HFFc6 (cell line): ENCODE results near the gene ABLIM1. TPM values are rescaled to one million over a fixed set of nuclear protein-coding genes. Genes with fewer than 3 reads are reported as not detected.
A peak's percentile ranks its signal among the peaks of the same experiment; 100 is the strongest.

ENCODE experiments used
- DNase-seq: peaks from one replicate; pipeline ENCODE4 v3.0.0-alpha.2; 2018
- H3K27ac Mint-ChIP-seq: 2 replicates; pipeline ENCODE4 v1.8.0; 2020; ENCODE audit warnings: mild to moderate bottlenecking, mixed read lengths
- H3K27me3 Mint-ChIP-seq: 2 replicates; pipeline ENCODE4 v1.8.0; 2021; ENCODE audit warnings: mild to moderate bottlenecking, moderate library complexity, mixed read lengths; ENCODE audit not compliant: insufficient read depth
- H3K36me3 Mint-ChIP-seq: 2 replicates; pipeline ENCODE4 v1.8.0; 2021; ENCODE audit warnings: low read depth, mixed read lengths
- H3K4me1 Mint-ChIP-seq: 2 replicates; pipeline ENCODE4 v1.8.0; 2020; ENCODE audit warnings: low read depth, mixed read lengths
- H3K4me3 Mint-ChIP-seq: 2 replicates; pipeline ENCODE4 v1.8.0; 2020; ENCODE audit warnings: mild to moderate bottlenecking, moderate library complexity, mixed read lengths
- H3K9me3 Mint-ChIP-seq: 2 replicates; pipeline ENCODE4 v1.8.0; 2020; ENCODE audit warnings: mild to moderate bottlenecking, mixed read lengths
- total RNA-seq, 6 experiments: library from RNA; stranded (reverse); fragmentation: NEBNext Ultra II Directional; extraction: Animal tissue kit (Norgen Biotek cat#: 25700); gene quantifications; 2 replicates in 1 of 6; 3 replicates in 5 of 6; pipeline ENCODE4 v1.2.3, GENCODE V29; 2021
- TF ChIP-seq, protein P1 (sequence below): fragments of 200-600 bp; sonication (generic); IDR thresholded peaks from 2 replicates; pipeline ENCODE4 v1.5.0; 2021; ENCODE audit warnings: antibody characterized with exemption, mild to moderate bottlenecking

ABLIM1 gene
- total RNA-seq, 6 experiments from 2014 or later, result 8.0 to 14.6 (median 8.7) TPM

- peaks cover 6% of the 10 kb centered on the region; the same call in 1 of the 2 replicates for H3K4me1 Mint-ChIP-seq
- H3K9me3 Mint-ChIP-seq, result no peaks in the 10 kb centered on the region
- no peaks in the 10 kb centered on the region; the same call in 1 of the 2 replicates for H3K36me3 Mint-ChIP-seq
- H3K4me3 Mint-ChIP-seq, result no peak overlapping the region
- peaks cover 3% of the 10 kb centered on the region for H3K27me3 Mint-ChIP-seq
- TF ChIP-seq, protein P1, sequence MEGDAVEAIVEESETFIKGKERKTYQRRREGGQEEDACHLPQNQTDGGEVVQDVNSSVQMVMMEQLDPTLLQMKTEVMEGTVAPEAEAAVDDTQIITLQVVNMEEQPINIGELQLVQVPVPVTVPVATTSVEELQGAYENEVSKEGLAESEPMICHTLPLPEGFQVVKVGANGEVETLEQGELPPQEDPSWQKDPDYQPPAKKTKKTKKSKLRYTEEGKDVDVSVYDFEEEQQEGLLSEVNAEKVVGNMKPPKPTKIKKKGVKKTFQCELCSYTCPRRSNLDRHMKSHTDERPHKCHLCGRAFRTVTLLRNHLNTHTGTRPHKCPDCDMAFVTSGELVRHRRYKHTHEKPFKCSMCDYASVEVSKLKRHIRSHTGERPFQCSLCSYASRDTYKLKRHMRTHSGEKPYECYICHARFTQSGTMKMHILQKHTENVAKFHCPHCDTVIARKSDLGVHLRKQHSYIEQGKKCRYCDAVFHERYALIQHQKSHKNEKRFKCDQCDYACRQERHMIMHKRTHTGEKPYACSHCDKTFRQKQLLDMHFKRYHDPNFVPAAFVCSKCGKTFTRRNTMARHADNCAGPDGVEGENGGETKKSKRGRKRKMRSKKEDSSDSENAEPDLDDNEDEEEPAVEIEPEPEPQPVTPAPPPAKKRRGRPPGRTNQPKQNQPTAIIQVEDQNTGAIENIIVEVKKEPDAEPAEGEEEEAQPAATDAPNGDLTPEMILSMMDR, result no peak
- DNase-seq, result no peak
- no peak overlapping the region for H3K27ac Mint-ChIP-seq
These were observed 64.8 kb downstream of the ABLIM1 start for GRCh38 chr10:114593240-114593792.

GRCh38 chr10:114590993-114591392, 67.1 kb downstream of the ABLIM1 start:
- no peaks in the 10 kb centered on the region for H3K4me1 Mint-ChIP-seq
- H3K27me3 Mint-ChIP-seq, result peaks cover under 1% of the 10 kb centered on the region; the same call in 1 of the 2 replicates
- H3K4me3 Mint-ChIP-seq, result no peak overlapping the region
- no peak for DNase-seq
- no peaks in the 10 kb centered on the region; the same call in 1 of the 2 replicates for H3K36me3 Mint-ChIP-seq
- TF ChIP-seq, protein P1, result no peak
- H3K27ac Mint-ChIP-seq, result no peak overlapping the region
- H3K9me3 Mint-ChIP-seq, result no peaks in the 10 kb centered on the region

- Mint-ChIP-seq H3K9me3 (no peaks in the 10 kb centered on the region), H3K27ac (no peak overlapping the region), H3K36me3 (no peaks in the 10 kb centered on the region), H3K27me3 (no peaks in the 10 kb centered on the region; the same call in 1 of the 2 replicates), H3K4me3 (no peak overlapping the region), H3K4me1 (peaks cover 18% of the 10 kb centered on the region)
- DNase-seq, result peak; percentile 41
- TF ChIP-seq, protein P1, result no peak
These were observed 73.7 kb downstream of the ABLIM1 start for GRCh38 chr10:114584419-114584818.

GRCh38 chr10:114581071-114581470, 77.0 kb downstream of the ABLIM1 start:
- peaks cover 1% of the 10 kb centered on the region for H3K27me3 Mint-ChIP-seq
- no peak overlapping the region for H3K27ac Mint-ChIP-seq
- TF ChIP-seq, protein P1, result no peak
- no peak for DNase-seq
- no peak overlapping the region for H3K4me3 Mint-ChIP-seq
- peaks cover 39% of the 10 kb centered on the region for H3K4me1 Mint-ChIP-seq
- H3K9me3 Mint-ChIP-seq, result no peaks in the 10 kb centered on the region
- H3K36me3 Mint-ChIP-seq, result no peaks in the 10 kb centered on the region

DNA sequence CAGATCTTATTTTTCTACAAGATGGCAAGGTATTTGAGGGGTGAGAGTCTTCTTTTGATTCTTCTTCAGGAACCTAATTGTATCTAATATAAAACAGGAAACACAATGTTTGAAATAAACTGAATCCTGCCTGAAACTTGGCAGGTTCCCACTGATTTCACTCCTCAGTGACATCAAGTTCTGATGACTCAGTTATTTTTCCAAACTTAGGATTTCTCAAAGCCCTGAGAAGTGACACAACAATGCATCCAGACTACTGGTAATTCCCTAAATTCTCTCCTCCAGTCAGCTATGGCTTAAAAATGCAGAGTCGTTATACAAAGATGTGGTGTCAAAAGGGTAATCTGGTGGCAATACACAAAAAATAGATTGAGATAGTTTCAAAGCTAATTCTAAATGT, 80.9 kb downstream of the ABLIM1 start:
- H3K27me3 Mint-ChIP-seq, result peaks cover 1% of the 10 kb centered on the region; the same call in 1 of the 2 replicates
- no peak overlapping the region for H3K4me3 Mint-ChIP-seq
- H3K9me3 Mint-ChIP-seq, result no peaks in the 10 kb centered on the region
- DNase-seq, result peak; percentile 66
- no peak overlapping the region for H3K27ac Mint-ChIP-seq
- TF ChIP-seq, protein P1, result no peak
- no peaks in the 10 kb centered on the region for H3K36me3 Mint-ChIP-seq
- peaks cover 21% of the 10 kb centered on the region for H3K4me1 Mint-ChIP-seq
